ENCODE results near the gene SAFB2.

The SAFB2 gene

DNA sequence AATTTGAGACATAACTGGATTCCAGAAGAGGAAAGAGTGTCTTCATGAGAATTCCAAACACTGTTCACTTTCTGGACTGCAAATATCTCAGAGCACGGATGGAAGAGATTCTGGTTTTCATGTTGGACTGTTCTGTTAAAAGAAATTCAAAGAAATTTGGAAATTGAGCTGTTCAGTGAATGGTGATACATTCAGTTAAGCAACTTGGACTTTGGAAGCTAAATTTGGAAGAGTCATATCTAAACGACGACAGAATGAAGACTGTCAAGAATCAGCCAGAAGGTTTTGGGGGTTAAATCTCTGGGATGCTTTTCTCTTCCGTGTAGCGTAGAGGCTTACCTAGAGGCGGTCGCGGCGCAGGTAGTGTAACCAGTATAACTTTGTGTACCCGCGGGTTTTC lies 25.9 kb upstream of the SAFB2 start:
- Mint-ChIP-seq H3K27me3 (no peaks in the 10 kb centered on the region), H3K4me1 (peaks cover 15% of the 10 kb centered on the region), H3K27ac (peak overlapping the region; percentile 50), H3K4me3 (no peak overlapping the region), H3K36me3 (peaks cover 47% of the 10 kb centered on the region), H3K9me3 (no peaks in the 10 kb centered on the region)
- ATAC-seq (ENCODE audit: low read depth), result no peak
- no peak for DNase-seq (ENCODE audit: low spot score in 2 of 2)

- Mint-ChIP-seq H3K4me3 (no peak overlapping the region), H3K27ac (peak overlapping the region; percentile 39), H3K9me3 (no peaks in the 10 kb centered on the region), H3K4me1 (peaks cover 16% of the 10 kb centered on the region), H3K27me3 (no peaks in the 10 kb centered on the region), H3K36me3 (peaks cover 40% of the 10 kb centered on the region)
- DNase-seq (ENCODE audit: low spot score in 2 of 2), result no peak
- no peak for ATAC-seq (ENCODE audit: low read depth)
Measured at GRCh38 chr19:5646703-5647102, 24.1 kb upstream of the SAFB2 start.

- H3K4me1 Mint-ChIP-seq, result peaks cover 20% of the 10 kb centered on the region
- no peak overlapping the region for H3K27ac Mint-ChIP-seq
- DNase-seq (ENCODE audit: low spot score in 2 of 2) (no peak), ATAC-seq (ENCODE audit: low read depth) (no peak)
- H3K36me3 Mint-ChIP-seq, result peaks cover 39% of the 10 kb centered on the region
- H3K27me3 Mint-ChIP-seq, result no peaks in the 10 kb centered on the region
- no peak overlapping the region for H3K4me3 Mint-ChIP-seq
- H3K9me3 Mint-ChIP-seq, result no peaks in the 10 kb centered on the region
Measured at GRCh38 chr19:5645409-5645808, 22.8 kb upstream of the SAFB2 start.

DNA sequence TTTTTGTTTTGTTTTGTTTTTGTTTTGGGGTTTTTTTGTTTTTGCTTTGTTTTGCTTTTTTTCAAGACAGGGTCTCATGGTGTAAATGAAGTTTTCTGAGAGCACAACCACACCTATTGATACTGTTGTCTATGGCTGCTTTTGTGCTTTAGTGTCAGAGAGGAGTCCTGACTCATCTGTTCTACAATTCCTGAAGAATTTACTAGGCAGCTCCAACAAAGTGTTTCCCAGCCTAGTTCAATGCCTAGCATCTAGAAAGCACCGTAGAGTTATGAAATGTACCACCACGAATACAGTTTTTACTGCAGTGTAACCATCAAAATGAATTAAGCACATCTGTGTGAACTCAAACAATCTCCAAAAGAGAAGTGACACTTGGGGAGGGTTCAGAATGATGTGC lies 21.5 kb upstream of the SAFB2 start:
- no peaks in the 10 kb centered on the region for H3K27me3 Mint-ChIP-seq
- H3K4me3 Mint-ChIP-seq, result no peak overlapping the region
- no peak for DNase-seq (ENCODE audit: low spot score in 2 of 2)
- no peak for ATAC-seq (ENCODE audit: low read depth)
- no peak overlapping the region for H3K27ac Mint-ChIP-seq
- no peaks in the 10 kb centered on the region for H3K9me3 Mint-ChIP-seq
- H3K4me1 Mint-ChIP-seq, result peaks cover 20% of the 10 kb centered on the region
- peaks cover 34% of the 10 kb centered on the region for H3K36me3 Mint-ChIP-seq

- Mint-ChIP-seq H3K27me3 (no peaks in the 10 kb centered on the region), H3K36me3 (peaks cover 29% of the 10 kb centered on the region), H3K9me3 (no peaks in the 10 kb centered on the region), H3K4me1 (peaks cover 20% of the 10 kb centered on the region), H3K4me3 (no peak overlapping the region), H3K27ac (no peak overlapping the region)
- no peak for ATAC-seq (ENCODE audit: low read depth)
- DNase-seq (ENCODE audit: low spot score in 2 of 2), result no peak
Measured at GRCh38 chr19:5643060-5643459, 20.5 kb upstream of the SAFB2 start.

DNA sequence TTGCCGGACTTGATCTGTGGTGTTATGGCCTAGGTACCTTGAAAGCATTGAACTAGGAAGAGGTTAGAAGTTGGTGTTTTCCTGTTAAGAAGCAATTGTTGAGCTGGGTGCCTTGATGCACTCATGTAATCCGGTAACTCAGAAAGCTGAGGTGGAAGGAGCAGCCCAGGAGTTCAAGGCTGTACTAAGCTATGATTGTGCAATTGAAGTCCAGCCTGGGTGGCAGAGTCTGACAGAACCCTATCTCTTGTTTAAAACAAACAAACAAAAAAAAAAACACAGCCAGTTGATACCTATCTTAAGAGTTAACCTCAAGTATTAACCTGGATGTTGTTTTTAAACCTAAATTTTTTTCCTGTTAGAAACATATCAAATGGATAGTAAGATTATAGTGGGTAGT lies 19.6 kb upstream of the SAFB2 start:
- DNase-seq (ENCODE audit: low spot score in 2 of 2) (no peak), ATAC-seq (ENCODE audit: low read depth) (no peak)
- H3K27me3 Mint-ChIP-seq, result no peaks in the 10 kb centered on the region
- H3K9me3 Mint-ChIP-seq, result no peaks in the 10 kb centered on the region
- no peak overlapping the region for H3K4me3 Mint-ChIP-seq
- H3K4me1 Mint-ChIP-seq, result peaks cover 25% of the 10 kb centered on the region
- H3K36me3 Mint-ChIP-seq, result peaks cover 24% of the 10 kb centered on the region
- H3K27ac Mint-ChIP-seq, result peak overlapping the region; percentile 38

- peak overlapping the region; percentile 38 for H3K27ac Mint-ChIP-seq
- ATAC-seq (ENCODE audit: low read depth), result no peak
Measured at GRCh38 chr19:5641171-5641570, 18.6 kb upstream of the SAFB2 start.

GRCh38 chr19:5637971-5638370 lies 15.4 kb upstream of the SAFB2 start:
- no peak for DNase-seq (ENCODE audit: low spot score in 2 of 2)
- Mint-ChIP-seq H3K36me3 (peaks cover 10% of the 10 kb centered on the region), H3K27me3 (no peaks in the 10 kb centered on the region), H3K4me1 (peaks cover 18% of the 10 kb centered on the region), H3K4me3 (no peak overlapping the region), H3K27ac (peak overlapping the region; percentile 31), H3K9me3 (no peaks in the 10 kb centered on the region)
- ATAC-seq (ENCODE audit: low read depth), result no peak

More at GRCh38 chr19:5641171-5641570, 18.6 kb upstream of the SAFB2 start:
- H3K4me1 Mint-ChIP-seq, result peaks cover 16% of the 10 kb centered on the region
- no peak for DNase-seq (ENCODE audit: low spot score in 2 of 2)
- no peak overlapping the region for H3K4me3 Mint-ChIP-seq
- no peaks in the 10 kb centered on the region for H3K9me3 Mint-ChIP-seq
- no peaks in the 10 kb centered on the region for H3K27me3 Mint-ChIP-seq
- peaks cover 16% of the 10 kb centered on the region for H3K36me3 Mint-ChIP-seq

DNA sequence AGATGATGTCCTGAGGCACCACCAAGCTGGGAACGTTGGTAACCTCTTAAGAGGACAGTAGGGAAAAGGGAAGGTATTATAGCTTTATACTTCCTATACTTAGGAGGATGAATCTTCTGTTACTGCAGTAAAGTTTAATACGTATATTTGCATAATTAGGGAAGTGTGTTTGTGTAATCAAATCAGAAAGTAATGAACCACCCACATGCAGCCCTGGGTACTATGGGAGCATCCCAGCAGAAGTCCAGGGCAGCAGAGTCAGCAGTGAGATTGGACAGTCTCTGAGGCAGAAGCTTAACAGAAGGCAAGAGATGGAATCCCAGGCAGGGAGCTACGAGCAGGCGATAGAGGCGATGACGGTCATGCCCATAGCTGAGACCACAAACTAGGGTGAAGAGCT lies 12.9 kb upstream of the SAFB2 start:
- ATAC-seq (ENCODE audit: low read depth) (no peak), DNase-seq (ENCODE audit: low spot score in 2 of 2) (no peak)
- H3K9me3 Mint-ChIP-seq, result no peaks in the 10 kb centered on the region
- peaks cover 8% of the 10 kb centered on the region for H3K36me3 Mint-ChIP-seq
- H3K27ac Mint-ChIP-seq, result no peak overlapping the region
- H3K4me3 Mint-ChIP-seq, result no peak overlapping the region
- H3K4me1 Mint-ChIP-seq, result peaks cover 23% of the 10 kb centered on the region
- H3K27me3 Mint-ChIP-seq, result no peaks in the 10 kb centered on the region

GRCh38 chr19:5632657-5633056 lies 10.1 kb upstream of the SAFB2 start:
- ATAC-seq (ENCODE audit: low read depth), result no peak
- no peak overlapping the region for H3K4me3 Mint-ChIP-seq
- H3K27ac Mint-ChIP-seq, result no peak overlapping the region
- H3K36me3 Mint-ChIP-seq, result peaks cover 9% of the 10 kb centered on the region
- H3K27me3 Mint-ChIP-seq, result no peaks in the 10 kb centered on the region
- H3K4me1 Mint-ChIP-seq, result peaks cover 30% of the 10 kb centered on the region
- DNase-seq (ENCODE audit: low spot score in 2 of 2), result no peak
- H3K9me3 Mint-ChIP-seq, result no peaks in the 10 kb centered on the region

DNA sequence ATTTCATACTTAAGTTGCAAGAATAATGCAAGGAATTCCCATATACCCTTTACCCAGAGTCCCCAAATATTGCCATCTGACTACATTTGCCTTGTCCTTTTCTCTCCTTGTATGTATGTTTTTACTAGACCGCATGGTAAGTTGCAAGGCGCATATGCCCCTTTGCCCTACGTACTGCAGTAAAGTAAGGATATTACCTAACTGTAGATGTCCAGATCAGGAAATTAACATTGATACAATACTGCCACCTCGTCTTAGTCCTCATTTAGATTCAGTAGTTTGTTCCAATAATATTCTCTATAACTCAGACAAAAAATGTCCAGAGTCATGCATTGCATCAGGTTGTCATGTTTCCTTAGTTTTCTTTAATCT lies 9.7 kb upstream of the SAFB2 start:
- Mint-ChIP-seq H3K27ac (peak overlapping the region; percentile 69), H3K4me1 (peaks cover 31% of the 10 kb centered on the region), H3K27me3 (no peaks in the 10 kb centered on the region), H3K9me3 (no peaks in the 10 kb centered on the region), H3K36me3 (peaks cover 12% of the 10 kb centered on the region), H3K4me3 (no peak overlapping the region)
- DNase-seq (ENCODE audit: low spot score in 2 of 2) (no peak), ATAC-seq (ENCODE audit: low read depth) (no peak)

- no peaks in the 10 kb centered on the region for H3K27me3 Mint-ChIP-seq
- no peaks in the 10 kb centered on the region for H3K9me3 Mint-ChIP-seq
- peaks cover 31% of the 10 kb centered on the region for H3K4me1 Mint-ChIP-seq
- peak overlapping the region; percentile 69 for H3K27ac Mint-ChIP-seq
- peaks cover 12% of the 10 kb centered on the region for H3K36me3 Mint-ChIP-seq
- no peak for ATAC-seq (ENCODE audit: low read depth)
- no peak for DNase-seq (ENCODE audit: low spot score in 2 of 2)
- no peak overlapping the region for H3K4me3 Mint-ChIP-seq
Measured at GRCh38 chr19:5631567-5632240, 9.1 kb upstream of the SAFB2 start.

DNA sequence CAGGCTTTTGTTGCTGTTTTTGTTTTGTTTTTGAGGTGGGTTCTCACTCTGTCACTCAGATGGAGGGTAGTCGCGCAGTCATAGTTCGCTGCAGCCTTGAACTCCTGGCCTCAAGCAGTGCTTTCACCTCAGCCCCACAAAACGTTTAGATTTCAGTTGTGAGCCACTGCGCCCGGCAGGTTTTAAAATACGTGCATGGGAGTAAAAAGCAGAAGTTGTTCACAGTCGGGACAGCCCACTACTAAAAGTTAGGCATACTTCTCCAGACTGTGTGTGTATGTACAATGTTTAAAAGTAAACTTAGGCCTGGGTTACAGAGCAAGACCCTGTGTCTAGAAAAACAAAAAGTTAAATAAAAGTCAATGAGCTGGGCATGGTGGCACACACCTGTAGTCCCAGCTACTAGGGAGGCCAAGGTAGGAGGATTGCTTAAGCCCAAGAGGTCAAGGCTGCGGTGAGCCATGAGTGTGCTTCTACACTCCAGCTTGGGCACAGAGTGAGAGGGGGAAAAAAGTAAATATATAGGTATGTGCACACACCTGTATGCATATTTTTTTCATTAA lies 6.4 kb upstream of the SAFB2 start:
- peak overlapping the region; percentile 66 for H3K4me3 Mint-ChIP-seq
- peaks cover 44% of the 10 kb centered on the region for H3K4me1 Mint-ChIP-seq
- DNase-seq (ENCODE audit: low spot score in 2 of 2) (peak; percentile 50 to 61), ATAC-seq (ENCODE audit: low read depth) (peak; percentile 88)
- H3K9me3 Mint-ChIP-seq, result no peaks in the 10 kb centered on the region
- no peaks in the 10 kb centered on the region for H3K27me3 Mint-ChIP-seq
- peak overlapping the region; percentile 76 for H3K27ac Mint-ChIP-seq
- H3K36me3 Mint-ChIP-seq, result peaks cover 19% of the 10 kb centered on the region

DNA sequence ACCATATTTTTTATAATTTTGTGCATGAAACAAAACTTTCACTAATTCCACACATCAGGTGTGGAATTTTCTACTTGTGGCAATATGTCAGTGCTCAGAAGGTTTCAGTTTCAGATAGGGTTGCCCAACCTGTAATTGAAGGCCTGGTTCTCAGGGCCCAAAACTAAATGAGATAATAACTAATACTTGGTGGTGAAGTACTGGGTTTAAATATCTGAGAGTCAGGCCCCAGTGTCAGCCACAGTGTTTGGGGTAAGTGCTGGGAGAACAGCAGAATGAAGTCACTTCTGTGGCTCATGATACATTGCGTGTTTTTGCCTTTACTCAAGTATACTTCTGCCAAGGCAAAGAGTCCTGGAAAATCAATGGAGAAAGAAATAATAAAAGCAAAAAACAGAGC lies 5.9 kb upstream of the SAFB2 start:
- H3K27ac Mint-ChIP-seq, result peak overlapping the region; percentile 76
- DNase-seq (ENCODE audit: low spot score in 2 of 2) (no peak), ATAC-seq (ENCODE audit: low read depth) (no peak)
- no peaks in the 10 kb centered on the region for H3K9me3 Mint-ChIP-seq
- H3K36me3 Mint-ChIP-seq, result peaks cover 19% of the 10 kb centered on the region
- peaks cover 44% of the 10 kb centered on the region for H3K4me1 Mint-ChIP-seq
- H3K27me3 Mint-ChIP-seq, result no peaks in the 10 kb centered on the region
- H3K4me3 Mint-ChIP-seq, result peak overlapping the region; percentile 66

GRCh38 chr19:5627395-5627904 lies 4.9 kb upstream of the SAFB2 start:
- Mint-ChIP-seq H3K36me3 (peaks cover 21% of the 10 kb centered on the region), H3K9me3 (no peaks in the 10 kb centered on the region)

More at GRCh38 chr19:5627395-5627904, 4.9 kb upstream of the SAFB2 start:
- peak; percentile 21 for ATAC-seq (ENCODE audit: low read depth)
- Mint-ChIP-seq H3K27me3 (no peaks in the 10 kb centered on the region), H3K27ac (peak overlapping the region; percentile 85), H3K4me1 (peaks cover 41% of the 10 kb centered on the region), H3K4me3 (peak overlapping the region; percentile 38)
- peak; percentile 32 to 58 for DNase-seq (ENCODE audit: low spot score in 2 of 2)
